Stimulated activated CD8-positive, alpha-beta memory T cell treated with anti-CD3 and anti-CD28 coated beads, Interleukin-4, amount 100 ng/mL, for 4 hours (primary cell): ENCODE results near the gene OMG.
A peak's percentile ranks its signal among the peaks of the same experiment; 100 is the strongest.
"Not testable (repeated sequence)": the region's sequence is repeated elsewhere in the genome, so short reads cannot be mapped to it uniquely, and the experiment has no call there.

Experiments
- DNase-seq, 2 donors: peaks; one replicate each; pipeline ENCODE4 v3.0.0-alpha.2; 2020; ENCODE audit warnings: low read depth in 2 of 2, low spot score in 1 of 2

Gene OMG, protein sequence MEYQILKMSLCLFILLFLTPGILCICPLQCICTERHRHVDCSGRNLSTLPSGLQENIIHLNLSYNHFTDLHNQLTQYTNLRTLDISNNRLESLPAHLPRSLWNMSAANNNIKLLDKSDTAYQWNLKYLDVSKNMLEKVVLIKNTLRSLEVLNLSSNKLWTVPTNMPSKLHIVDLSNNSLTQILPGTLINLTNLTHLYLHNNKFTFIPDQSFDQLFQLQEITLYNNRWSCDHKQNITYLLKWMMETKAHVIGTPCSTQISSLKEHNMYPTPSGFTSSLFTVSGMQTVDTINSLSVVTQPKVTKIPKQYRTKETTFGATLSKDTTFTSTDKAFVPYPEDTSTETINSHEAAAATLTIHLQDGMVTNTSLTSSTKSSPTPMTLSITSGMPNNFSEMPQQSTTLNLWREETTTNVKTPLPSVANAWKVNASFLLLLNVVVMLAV

DNA sequence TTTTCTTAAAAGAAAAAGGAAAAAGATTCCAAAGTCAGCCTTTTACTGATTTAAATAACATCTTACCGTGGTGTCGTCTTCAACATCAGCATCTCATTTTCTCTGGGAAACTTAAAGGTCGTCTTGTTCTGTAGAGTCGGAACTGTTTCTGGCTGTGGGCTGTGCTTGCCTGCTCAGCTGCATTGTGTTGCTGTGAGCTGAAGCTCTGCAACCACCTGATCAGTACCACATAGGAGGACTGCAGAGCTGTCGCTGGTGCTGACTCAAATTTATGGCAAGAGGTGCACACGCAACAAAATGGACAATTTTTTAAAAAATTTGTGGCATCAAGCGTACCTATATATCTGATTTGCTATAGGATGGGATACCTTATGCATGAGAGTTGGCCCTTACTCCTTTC is at the start of gene OMG:
OMG (minus strand) TSS at position 150 of the 400 bp plus-strand sequence. CDS start 908 bp downstream, outside the sequence.
- DNase-seq, result no peak

DNA sequence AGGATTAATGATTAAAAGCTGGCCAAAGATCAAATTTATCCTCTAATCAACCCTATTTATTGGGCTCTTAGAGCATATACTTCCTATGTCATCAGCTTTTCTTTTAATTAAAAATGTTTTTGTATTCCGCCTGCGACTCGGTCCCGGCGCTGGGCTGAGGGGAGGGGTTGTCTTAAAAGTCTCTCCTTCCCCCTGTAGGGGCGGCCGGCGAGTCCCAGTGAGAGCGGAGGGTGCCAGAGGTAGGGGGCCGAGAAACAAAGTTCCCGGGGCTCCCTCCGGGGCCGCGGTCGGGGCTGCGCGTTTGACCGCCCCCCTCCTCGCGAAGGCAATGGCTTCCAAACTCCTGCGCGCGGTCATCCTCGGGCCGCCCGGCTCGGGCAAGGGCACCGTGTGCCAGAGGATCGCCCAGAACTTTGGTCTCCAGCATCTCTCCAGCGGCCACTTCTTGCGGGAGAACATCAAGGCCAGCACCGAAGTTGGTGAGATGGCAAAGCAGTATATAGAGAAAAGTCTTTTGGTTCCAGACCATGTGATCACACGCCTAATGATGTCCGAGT is 48.2 kb upstream of the OMG start:
- not testable (repeated sequence) for DNase-seq

DNA sequence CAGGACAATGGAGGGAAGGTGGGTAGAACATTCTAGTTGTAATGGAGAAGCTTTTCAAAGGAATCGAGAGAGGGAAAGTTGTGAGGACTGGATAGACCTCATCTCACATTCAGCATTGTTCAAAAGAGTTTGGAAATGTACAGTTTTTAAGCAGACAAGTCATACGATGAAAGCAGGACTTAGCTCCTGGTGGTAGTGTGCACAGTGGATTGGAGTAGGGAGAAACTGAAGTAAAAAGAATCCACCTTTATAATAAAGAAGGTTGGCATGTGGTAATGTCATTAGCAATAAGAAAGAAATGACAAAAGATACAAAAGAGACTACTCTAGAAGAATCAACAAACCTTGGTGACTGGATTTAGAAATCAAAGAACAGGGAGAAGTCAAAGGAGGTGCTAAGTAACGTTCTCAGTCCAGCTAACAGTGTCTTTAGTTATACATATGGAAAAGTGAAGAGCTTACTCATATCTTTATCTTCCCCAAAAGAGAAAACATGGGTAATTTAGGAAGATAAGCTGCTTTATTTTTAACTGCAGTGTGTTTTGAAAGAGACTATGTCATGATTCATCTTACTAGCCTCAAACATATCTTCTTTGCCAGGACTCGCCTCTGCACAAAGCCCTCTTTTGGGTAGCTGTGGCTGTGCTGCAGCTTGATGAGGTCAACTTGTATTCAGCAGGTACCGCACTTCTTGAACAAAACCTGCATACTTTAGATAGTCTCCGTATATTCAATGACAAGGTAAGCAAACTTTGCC is 43.0 kb upstream of the OMG start:
- DNase-seq, result no peak

DNA sequence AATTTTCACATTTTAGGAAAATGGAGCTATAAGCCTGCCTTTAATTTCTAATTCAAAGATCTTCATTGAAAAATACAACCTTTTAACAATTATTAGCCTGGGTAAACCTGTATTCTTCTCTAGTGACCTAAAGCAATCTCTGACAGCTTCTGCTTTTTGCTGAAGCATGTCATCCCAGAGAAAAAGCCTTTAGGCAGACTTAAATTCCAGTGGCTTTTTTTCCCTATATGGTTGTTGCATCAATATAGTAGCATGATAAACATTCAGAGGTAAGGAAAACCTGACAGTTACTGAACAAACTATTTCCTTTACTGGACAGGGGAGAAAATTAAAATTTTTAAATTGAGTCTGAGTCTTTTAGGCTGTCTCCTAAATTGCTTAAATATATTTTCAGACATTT is 32.2 kb upstream of the OMG start:
- no peak for DNase-seq

DNA sequence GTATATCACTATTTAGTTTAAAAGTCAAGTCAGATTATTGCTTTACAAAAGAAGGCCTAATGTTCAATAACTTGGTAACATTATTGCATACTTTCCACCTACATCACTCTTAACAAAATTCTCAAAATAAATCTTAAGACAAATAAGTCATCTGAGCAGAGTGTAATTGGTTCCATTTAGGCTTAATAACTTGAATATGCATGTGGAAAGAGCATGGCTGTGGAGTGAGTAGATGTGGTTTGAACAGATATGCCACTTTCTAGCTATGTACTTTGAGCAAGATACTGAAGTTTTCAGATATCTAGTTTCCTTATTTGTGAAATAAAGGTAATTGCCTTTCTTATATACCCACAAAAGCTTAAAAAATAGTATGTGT is 31.1 kb upstream of the OMG start:
- DNase-seq, result no peak

DNA sequence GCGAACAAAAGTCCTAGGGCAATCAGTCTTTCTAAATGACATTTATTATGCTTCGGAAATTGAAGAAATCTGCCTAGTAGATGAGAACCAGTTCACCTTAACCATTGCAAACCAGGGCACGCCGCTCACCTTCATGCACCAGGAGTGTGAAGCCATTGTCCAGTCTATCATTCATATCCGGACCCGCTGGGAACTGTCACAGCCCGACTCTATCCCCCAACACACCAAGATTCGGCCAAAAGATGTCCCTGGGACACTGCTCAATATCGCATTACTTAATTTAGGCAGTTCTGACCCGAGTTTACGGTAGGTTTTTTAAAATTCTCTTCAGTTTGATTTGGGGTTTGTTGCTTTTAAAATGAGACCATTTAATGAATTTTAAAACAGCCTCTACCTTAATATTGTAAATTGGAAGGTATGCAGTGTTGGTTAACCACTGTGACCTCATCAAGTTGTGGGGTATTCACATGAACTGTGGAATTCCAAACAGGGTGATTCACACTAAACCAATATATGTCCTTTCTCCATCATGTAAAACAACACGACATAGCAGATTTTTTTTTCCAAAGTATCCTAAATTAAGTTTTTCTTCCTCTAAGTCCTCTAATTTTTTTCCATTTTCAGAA is 30.6 kb upstream of the OMG start:
- DNase-seq, result no peak

DNA sequence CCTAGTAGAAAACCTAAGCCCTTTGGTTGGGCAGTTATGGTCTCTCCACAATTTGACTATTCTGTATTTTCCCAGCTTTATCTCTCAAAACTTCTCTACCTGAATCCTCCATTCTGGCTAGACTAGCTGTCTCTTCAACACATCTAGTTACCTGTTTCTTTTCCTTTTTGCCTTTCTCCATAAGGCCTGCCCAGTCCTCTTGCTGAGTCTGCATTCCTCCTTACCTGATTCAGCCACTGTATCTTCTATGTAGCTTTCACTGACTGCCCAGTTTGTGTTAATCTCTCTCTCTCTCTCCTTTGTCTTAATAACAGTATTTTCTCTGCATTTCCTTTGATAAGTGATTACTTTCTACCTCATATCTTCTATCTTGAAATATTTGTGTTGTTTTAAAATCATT is 26.5 kb upstream of the OMG start:
- DNase-seq, result no peak

DNA sequence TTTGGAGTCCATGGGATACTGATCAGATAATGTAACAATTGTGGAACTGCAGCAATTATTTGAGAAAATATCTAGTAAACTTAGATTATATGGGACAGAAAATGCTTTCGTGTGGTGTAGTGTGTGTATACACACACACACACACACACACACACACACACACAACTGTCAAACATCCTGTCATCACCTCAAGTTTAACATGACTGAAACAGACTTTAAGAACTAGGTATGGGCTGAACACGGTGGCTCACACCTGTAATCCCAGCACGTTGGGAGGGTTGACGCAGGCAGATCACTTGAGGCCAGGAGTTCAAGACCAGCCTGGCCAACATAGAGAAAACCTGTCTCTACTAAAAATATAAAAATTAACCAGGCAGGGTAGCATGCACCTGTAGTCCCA is 24.9 kb upstream of the OMG start:
- no peak for DNase-seq

DNA sequence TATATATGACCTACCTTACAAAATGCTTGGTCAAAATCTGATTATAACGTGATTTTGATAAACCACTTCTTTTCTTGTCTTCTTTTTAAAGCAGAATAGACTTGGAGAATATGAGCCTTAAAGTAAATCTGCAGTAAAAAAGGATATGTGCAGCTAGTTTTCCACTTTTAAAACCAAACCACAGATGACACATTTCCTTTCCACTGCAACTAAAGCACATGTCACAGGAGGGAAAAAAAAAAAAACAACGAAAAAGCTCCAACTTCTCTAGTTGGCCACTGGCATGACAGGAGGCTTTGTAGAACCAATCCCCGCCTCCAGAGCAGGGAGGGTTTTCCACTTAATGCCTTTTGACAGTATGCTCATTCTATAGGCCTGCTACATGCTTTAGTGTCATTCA is 24.4 kb upstream of the OMG start, which contains the start of gene EVI2A:
EVI2A (minus strand) TSS at position 142 of the 400 bp plus-strand sequence. CDS start 2,609 bp downstream, outside the sequence.
- peak; percentile 58 to 65 for DNase-seq

DNA sequence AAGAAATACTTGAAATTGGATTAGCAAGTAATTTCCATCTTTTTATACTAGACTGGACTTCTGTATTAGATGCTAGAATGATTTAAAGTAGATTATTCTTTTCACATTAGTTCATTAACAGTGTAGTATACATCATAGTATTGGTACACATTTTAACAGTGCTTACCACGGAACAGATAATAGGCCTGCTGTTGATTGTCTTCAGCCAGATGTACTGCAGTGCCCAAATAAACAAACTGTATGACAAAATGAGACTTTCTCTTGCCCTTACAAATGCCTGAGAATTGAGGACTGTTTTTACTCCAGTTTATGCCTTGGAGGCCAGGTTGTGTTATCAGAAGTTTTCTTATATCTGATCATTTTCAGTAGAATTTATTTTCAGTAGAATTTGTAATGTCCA is 23.8 kb upstream of the OMG start:
- DNase-seq, result no peak

DNA sequence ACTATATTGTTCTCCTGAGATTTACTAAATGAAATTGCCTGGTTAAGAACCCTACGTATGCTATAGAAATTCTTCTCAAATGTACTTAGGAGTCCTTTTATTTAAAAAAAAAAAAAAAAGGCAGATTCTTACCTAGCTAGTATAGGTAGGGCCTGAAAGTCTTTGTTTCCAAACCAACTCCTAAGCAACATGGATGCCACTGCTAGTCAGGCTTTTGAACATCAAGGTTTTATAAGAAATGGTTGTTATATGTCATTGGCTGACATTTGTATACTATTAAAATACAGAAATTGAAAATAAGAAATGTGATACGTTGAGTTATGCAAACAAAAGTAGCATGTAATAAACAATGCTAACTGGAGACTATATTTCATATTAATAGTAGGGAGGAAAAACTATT is 23.2 kb upstream of the OMG start:
- DNase-seq, result no peak

DNA sequence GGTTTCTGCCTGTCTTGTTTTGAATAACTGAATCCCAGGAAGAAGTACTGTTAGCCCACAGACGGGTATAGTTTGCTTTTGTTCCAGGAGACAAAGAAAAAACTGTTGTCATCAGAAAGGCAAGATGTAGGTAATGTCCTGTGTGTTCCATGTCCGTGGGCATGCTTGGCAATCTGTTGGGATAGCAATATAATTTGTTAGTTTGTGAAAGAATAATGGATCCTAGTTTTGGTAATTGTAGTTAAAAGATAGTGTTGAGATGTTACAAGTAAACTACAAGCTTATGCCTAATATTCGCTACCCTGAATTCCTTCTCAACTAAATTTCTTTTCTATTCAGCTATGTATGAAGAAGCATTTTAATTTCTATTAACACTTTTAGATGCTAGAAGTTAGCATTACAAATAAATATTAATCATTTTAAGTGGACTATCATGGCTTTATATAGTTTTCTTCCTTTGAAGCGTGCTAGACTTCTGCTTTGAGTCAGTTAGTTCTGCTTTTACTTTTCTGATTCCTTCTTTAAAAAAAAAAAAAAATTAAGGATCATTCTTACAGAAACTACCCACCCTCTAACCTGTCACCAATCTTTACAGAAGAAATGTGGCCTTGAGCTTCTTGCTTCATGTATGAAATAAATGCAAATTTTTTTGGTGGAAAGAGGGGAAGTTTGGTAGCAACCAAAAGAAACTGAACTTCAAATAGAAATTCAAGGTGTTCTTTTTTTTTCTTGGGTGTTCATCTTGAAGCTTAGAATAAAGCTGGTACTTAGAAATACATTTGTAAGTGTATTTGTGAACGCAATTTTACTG is 22.0 kb upstream of the OMG start:
- no peak for DNase-seq

DNA sequence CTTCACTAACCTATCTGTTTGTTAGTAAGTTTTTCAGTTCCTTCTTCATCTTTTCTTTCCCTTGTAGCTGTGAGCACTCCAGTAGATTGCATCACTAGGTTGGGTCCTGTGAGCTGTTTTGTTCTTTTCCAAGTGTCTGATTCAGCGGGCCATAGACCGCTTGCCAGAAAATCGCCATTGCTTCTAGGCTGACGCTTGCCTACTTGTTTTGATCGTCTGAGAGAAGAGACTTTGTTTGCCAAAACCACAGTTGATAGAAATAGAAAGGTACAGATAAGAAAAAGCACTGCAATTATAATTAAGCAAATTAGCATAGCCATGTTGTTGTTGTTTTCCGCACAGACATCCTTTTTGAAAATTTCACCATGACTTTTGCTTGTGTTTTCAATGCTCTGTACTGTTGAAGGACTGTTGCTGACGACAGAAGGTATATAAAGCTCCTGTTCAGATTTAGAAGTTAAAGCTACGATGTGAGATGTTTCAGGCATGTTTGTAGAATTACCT is 21.3 kb upstream of the OMG start:
- DNase-seq, result no peak

DNA sequence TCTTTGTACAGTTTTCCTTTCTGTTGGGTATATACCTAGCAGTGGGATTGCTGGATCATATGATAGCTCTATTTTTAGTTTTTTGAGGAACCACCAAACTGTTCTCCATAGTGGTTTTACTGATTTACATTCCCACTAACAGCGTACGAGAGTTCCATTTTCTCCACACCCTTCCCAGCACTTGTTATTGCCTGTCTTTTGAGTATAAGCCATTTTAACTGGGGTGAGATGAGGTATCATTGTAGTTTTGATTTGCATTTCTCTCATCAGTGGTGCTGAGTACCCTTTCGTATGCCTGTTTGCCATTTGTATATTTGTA is 17.7 kb upstream of the OMG start:
- no peak for DNase-seq

DNA sequence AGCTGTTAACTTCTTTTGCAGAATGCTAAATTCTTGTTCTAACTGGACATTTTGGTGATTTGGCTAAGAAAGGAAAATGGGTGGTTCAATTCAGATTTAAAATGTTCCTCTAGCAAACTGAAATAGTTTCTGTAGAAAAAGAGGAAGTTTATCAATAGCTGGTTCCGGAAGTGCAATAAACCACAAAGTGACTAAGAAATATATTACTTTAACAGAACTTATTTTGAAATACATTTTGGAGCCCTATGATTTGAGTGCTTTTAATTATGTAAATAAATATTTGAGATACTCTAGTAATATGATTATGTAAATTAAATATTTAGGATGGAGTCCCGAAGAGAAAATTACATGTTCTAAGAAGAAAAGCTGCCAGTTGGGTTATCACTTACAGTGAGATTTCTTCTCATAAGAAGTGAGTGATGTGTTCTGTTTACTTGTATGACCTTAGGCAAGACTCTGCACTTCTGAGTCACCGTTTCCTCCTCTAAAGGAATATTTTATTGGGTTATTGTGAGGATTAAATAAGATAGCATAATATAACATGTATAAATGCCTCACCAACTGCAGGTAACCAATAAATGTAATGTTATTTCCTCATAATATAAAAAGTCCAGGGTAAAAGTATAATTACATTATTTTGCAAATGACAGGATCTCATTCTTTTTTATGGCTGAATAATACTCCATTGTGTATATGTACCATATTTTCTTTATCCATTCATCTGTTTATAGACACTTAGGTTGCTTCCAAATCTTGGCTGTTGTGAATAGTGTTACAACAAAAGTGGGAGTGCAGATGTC is 17.1 kb upstream of the OMG start, which contains the start of gene EVI2B:
EVI2B (minus strand) TSS at position 73 of the 800 bp plus-strand sequence. CDS start 8,445 bp downstream, outside the sequence.
- DNase-seq, result no peak

DNA sequence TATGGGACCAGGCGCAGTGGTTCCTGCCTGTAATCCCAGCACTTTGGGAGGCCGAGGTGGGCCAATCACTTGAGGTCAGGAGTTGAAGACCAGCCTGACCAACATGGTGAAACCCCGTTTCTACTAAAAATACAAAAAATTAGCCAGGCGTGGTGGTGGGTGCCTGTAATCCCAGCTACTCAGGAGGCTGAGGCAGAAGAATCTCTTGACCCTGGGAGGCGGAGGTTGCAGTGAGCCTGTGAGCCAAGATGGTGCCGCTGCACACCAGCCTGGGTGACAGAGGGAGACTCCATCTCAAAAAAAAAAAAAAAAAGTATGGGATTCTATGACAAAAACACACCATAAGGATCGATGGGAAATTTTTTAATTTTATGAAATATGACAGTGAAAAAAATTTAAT is 15.2 kb upstream of the OMG start:
- not testable (repeated sequence) for DNase-seq

DNA sequence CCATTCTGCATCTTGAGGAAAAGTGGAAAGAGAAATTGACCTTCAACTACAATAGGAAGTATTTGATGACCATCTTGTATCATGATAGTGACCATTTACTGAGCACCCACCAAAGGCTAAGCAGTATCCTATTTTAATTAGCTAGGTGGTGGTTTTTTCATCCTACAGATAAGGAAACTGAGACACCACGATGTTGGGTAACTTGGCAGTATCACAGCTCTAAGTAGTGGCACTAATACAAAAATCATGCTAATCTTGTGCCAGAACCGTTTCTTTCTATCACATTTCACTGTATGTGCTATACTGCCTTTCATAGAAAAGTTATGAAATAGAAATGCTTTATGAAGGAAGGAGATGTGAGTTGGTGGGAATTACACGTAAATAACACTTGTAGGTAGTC is 14.5 kb upstream of the OMG start:
- DNase-seq, result no peak

DNA sequence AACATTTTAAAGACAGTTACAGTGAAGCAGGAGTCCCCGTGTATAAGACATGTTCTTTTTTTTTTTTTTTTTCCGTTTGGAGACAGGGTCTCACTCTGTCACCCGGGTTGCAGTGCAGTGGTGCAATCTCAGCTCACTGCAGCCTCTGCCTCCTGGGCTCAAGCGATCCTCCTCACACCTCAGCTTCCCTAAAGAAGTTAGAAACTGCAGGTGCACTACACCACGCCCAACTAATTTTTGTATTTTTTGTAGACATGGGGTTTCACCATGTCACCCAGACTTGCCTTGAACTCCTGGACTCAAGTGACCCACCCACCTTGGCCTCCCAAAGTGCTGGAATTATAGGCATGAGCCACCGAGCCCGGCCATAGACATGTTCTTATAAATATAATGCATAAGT is 13.8 kb upstream of the OMG start:
- DNase-seq, result no peak

DNA sequence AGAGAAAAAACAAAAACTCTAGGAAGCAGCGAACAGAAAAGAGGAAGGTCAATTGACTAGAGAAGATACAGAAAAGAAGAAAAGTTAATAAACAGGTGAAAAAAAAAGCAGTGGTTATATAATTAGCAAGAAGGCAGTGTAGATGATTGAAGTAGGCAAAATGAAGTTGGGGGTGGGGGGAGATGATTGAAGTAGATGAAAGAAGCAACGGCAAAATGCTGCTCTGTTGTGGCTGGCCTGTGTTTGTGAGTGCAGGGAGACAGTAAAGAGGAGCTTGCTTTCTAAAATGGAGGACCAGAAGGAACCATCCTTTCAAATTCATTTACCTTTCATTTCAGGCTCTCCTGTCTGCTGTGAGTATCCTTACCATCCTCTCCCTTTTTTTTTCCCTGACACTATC is 13.2 kb upstream of the OMG start:
- no peak for DNase-seq

DNA sequence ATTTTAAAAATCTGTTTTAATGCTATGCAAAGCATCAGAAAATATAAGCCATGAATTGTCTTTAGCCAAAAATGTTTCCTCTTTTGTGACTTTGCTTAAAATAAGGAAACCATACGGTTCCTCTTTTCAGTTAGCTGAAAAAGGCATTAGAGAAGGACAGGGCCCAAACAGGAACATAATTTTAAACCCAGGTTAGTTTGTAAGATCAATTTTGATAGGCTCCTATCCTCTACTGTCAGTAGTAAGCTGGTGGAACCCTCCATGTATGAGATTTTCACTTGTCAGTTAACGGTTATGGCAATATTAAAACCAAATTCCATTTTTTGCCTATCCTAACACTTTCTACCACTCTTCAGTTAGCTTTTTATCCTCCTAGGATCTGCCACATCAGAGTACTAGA is 12.5 kb upstream of the OMG start:
- DNase-seq, result no peak
